CD4-positive, alpha-beta T cell treated with Interleukin-17A for 4 hours (primary cell): ENCODE results near the gene KIAA1210.
"Not testable (repeated sequence)": the region's sequence is repeated elsewhere in the genome, so short reads cannot be mapped to it uniquely, and the experiment has no call there.

ENCODE experiments used
- DNase-seq: peaks from one replicate; pipeline ENCODE4 v3.0.0-alpha.2; 2020; ENCODE audit warnings: mixed read lengths

KIAA1210 gene

DNA sequence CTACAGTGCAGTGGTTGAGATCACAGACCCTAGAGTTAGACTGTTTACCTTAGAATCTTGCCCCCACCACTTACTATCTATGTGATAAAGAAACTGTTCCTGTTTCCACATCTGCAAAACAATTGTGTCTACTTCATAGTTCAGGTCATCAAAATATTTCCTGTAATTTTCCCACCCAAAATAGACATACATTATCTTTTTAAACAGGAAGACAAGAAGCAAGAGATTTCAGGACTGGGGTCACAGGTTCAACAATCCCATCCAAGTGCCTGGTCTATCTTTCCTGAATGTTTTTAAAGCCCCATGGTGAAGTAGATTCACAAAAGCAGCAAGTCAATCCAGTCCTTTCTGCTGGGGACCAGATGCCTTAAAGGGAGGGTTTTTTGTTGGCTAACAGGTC lies 96.6 kb downstream of the KIAA1210 start:
- DNase-seq = no peak

GRCh38 chrX:119029656-119030055 lies 98.0 kb downstream of the KIAA1210 start:
- not testable (repeated sequence) for DNase-seq

DNA sequence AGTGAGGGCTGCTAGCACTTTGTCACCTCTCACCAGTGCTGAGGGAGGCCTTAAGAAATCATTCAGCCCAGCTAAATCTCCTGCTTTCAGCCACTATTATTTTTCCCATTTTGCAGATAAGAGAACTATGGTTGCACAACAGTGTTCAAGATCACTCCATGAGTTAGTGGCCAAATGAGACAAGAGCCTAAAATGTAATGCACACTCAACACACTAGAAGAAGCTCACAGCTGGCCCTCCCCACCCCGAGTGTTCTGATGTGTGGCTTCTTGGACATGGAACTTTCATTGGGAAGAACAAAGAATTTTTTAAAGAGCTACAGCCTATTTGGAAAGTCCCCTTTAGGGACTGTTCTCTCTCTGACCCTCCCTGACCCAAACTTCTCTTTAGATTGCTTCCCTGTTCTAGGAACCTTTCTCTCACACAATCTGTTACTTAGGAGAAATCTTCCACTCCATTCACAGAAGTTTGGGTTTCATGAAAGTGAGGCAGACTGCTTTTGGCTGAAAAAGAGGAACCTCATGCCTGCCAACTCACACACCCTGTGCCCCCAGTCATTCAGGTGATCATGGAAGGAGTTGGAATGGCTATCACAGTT lies 98.8 kb downstream of the KIAA1210 start:
- DNase-seq = no peak
